Prostate gland (tissue), 2 donors: Measurements from ENCODE around the gene LRRC40. TPM values are rescaled to one million over a fixed set of nuclear protein-coding genes. Genes with fewer than 3 reads are reported as not detected.
A peak's percentile ranks its signal among the peaks of the same experiment; 100 is the strongest.

ENCODE experiments used
- DNase-seq: peaks from one replicate; pipeline ENCODE4 v3.0.0-alpha.2; 2019; ENCODE audit warnings: low spot score
- H3K27ac ChIP-seq, 2 donors: fragments of 200-600 bp; sonication (generic); 2 replicates each; pipeline ENCODE4 v1.5.1; 2017 to 2019
- H3K27me3 ChIP-seq: fragments of 200-600 bp; sonication (generic); replicated peaks from 2 replicates; pipeline ENCODE4 v1.5.1; 2019; ENCODE audit not compliant: insufficient read depth
- H3K36me3 ChIP-seq, 2 donors: fragments of 200-600 bp; sonication (generic); 1 replicate in 1 of 2; 2 replicates in 1 of 2; pipeline versions ENCODE4 v1.5.1 to v1.8.1; 2017 to 2019
- H3K4me1 ChIP-seq: fragments of 200-600 bp; sonication (generic); replicated peaks from 2 replicates; pipeline ENCODE4 v1.5.1; 2019
- H3K4me3 ChIP-seq, 2 donors: fragments of 200-600 bp; sonication (generic); 2 replicates each; pipeline ENCODE4 v1.5.1; 2017 to 2019
- H3K9me3 ChIP-seq: fragments of 200-600 bp; sonication (generic); 2 replicates; pipeline ENCODE4 v1.5.1; 2017
- CTCF ChIP-seq, 4 experiments: fragments of 200-600 bp in 2 of 4; fragments of 450-650 bp in 2 of 4; sonication (generic) in 2 of 4; IDR thresholded peaks; 1 replicate in 3 of 4; 2 replicates in 1 of 4; pipeline ENCODE4 v1.5.1; 2016 to 2019; ENCODE audit warnings: antibody characterized with exemption in 4 of 4, mild to moderate bottlenecking in 2 of 4, moderate library complexity in 2 of 4
- POLR2A ChIP-seq: fragments of 450-650 bp; IDR thresholded peaks from one replicate; pipeline ENCODE4 v1.6.1; 2016; ENCODE audit warnings: antibody characterized with exemption, mild to moderate bottlenecking
- POLR2AphosphoS5 ChIP-seq: sonication (generic); formaldehyde crosslinking; IDR thresholded peaks from one replicate; pipeline ENCODE4 v1.6.1; 2017; ENCODE audit warnings: antibody characterized with exemption
- WGBS: methylation state at CpG from one replicate; pipeline ENCODE4 v1.1.5; 2018; 5-methylcytosine and 5-hydroxymethylcytosine counted together
- intact Hi-C: fragments of 100-400 bp; cut with DNase I; formaldehyde crosslinking; loops from one replicate; pipeline ENCODE4 v1.14.2; 2022
- total RNA-seq, 2 donors: library from RNA; depleted of rRNA; stranded (reverse); fragments of >200 nt; gene quantifications; one replicate each; pipeline ENCODE4 v1.1.0, GENCODE V29; 2016

LRRC40 gene
- total RNA-seq, 2 donors from 2014 or later: 10.7 to 18.6 TPM

DNA sequence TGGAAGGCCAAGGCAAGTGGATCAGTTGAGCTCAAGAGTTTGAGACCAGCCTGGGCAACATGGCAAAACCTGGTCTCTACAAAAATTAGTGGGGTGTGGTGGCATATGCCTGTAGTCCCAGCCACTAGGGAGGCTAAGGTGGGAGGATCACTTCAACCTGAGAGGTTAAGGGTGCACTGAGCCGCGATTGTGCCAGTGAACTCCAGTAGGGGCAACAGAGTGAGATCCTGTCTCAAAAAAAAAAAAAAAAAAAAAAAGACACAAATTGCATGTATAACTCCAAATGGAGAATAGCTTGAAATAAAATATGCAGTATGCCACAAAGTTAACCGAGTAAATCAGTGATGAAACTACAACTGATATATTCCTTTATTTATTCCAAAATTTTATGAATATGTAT is 51.6 kb downstream of the LRRC40 start:
- intact Hi-C loops: no loop called here
- H3K36me3 ChIP-seq: no peaks in the 10 kb centered on the region
- TF ChIP-seq POLR2A (no peak), POLR2AphosphoS5 (no peak), CTCF (IDR thresholded peaks at IDR 0.05) (no peak)

GRCh38 chr1:70150444-70150843 is 54.9 kb downstream of the LRRC40 start:
- no peaks in the 10 kb centered on the region for H3K9me3 ChIP-seq
- H3K4me1 ChIP-seq: no peaks in the 10 kb centered on the region
- H3K27me3 ChIP-seq: no peaks in the 10 kb centered on the region
- no peak overlapping the region for H3K27ac ChIP-seq
- no peak overlapping the region for H3K4me3 ChIP-seq
- no peaks in the 10 kb centered on the region for H3K36me3 ChIP-seq
- TF ChIP-seq POLR2AphosphoS5: no peak
- no peak for TF ChIP-seq POLR2A
- no peak for TF ChIP-seq CTCF (IDR thresholded peaks at IDR 0.05)
- no peak for DNase-seq
- intact Hi-C loops: no loop called here
- WGBS: 70% methylated on average over 1 of the region's 1 CpG

More for the DNA sequence above, 51.6 kb downstream of the LRRC40 start:
- Histone ChIP-seq H3K27ac (no peak overlapping the region), H3K4me1 (no peaks in the 10 kb centered on the region), H3K9me3 (no peaks in the 10 kb centered on the region), H3K27me3 (no peaks in the 10 kb centered on the region), H3K4me3 (no peak overlapping the region)
- WGBS: 98% methylated on average over 3 of the region's 3 CpGs
- no peak for DNase-seq

DNA sequence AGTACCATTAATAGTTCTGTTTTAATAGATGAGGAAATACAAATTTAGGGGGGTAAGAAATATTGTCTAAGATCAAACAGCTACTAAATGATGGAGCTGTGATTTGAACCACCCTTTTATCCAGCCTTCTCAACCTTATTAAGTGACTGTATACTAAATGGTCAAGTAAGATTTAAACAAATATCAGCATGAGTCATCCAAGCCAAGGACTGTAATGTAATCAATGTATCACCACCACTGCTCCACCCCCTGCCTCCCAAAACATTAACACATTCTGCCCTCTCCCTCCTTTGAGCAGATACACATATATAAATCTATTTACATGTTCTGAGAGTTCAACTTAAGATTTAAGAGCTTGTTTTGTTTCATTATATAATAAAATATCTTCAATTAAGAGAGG is 58.9 kb downstream of the LRRC40 start:
- intact Hi-C loops: no loop called here
- no peak for TF ChIP-seq CTCF (IDR thresholded peaks at IDR 0.05)
- no peak for TF ChIP-seq POLR2A
- TF ChIP-seq POLR2AphosphoS5: no peak
- Histone ChIP-seq H3K27me3 (no peaks in the 10 kb centered on the region), H3K36me3 (no peaks in the 10 kb centered on the region), H3K9me3 (no peaks in the 10 kb centered on the region), H3K27ac (no peak overlapping the region), H3K4me3 (no peak overlapping the region), H3K4me1 (no peaks in the 10 kb centered on the region)
- DNase-seq: no peak

DNA sequence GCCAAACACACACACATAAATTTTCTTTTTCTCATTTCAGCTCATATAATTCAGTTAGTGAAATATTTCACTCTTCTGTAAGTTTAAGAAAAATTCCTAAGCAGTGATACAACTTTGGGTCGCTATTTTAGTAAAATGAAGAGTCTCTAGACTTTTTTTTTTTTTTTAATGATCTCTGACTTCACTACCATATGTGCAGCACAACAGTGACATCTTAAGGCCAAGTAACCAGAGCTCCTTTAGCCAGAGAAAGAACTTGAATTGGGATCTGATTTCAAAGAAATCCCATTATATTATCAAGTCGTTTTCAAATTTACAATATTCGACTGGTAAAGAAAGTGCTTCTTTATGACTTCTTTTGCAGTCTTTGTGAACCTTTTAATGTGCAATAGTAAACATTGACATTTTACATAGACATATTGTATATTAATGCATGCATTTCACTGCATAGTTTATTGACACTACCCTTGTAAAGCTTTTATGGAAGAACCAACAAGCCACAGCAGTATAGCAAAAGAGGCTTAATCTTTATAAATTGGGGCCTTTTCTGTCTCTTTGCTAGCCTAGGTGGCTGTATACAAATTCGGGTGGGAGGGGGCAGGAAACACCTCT is 62.2 kb downstream of the LRRC40 start:
- WGBS: 23% methylated on average over 4 of the region's 4 CpGs
- no peak for DNase-seq
- intact Hi-C loops: loop anchor here (5.0 kb wide), 1 partner anchor 111 kb away; no protein-coding TSS in a partner anchor
- Histone ChIP-seq H3K9me3 (no peaks in the 10 kb centered on the region), H3K4me3 (no peak overlapping the region), H3K27me3 (no peaks in the 10 kb centered on the region), H3K4me1 (no peaks in the 10 kb centered on the region), H3K36me3 (no peaks in the 10 kb centered on the region), H3K27ac (no peak overlapping the region)
- TF ChIP-seq POLR2A (no peak), CTCF (IDR thresholded peaks at IDR 0.05) (no peak), POLR2AphosphoS5 (no peak)

DNA sequence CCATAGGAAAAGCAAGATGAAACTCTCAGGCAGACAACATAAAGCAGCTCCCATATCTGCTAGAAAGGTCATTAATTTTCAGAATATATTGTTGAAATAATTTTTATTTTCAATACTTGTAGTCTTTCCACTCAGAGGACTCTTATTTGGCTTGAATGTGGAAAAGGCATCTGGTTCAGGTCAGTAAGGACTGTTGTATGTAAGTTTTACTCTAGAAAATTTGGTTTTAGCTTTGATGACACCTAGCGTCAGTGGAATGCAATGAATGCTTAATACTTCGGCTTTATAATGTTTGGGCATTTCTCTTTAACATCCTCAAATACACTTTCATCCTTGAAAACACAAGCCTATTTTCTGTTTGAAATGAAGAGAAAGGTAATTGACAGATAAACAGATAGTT is 63.3 kb downstream of the LRRC40 start:
- no peaks in the 10 kb centered on the region for H3K27me3 ChIP-seq
- no peak overlapping the region for H3K4me3 ChIP-seq
- H3K36me3 ChIP-seq: no peaks in the 10 kb centered on the region
- no peak overlapping the region for H3K27ac ChIP-seq
- H3K9me3 ChIP-seq: no peaks in the 10 kb centered on the region
- peak in 1 of 4 experiments; percentile 11 for TF ChIP-seq CTCF (IDR thresholded peaks at IDR 0.05)
- TF ChIP-seq POLR2A: no peak
- WGBS: 32% methylated on average over 2 of the region's 2 CpGs
- intact Hi-C loops: loop anchor here (5.0 kb wide), 1 partner anchor 110 kb away; no protein-coding TSS in a partner anchor
- no peak for DNase-seq
- H3K4me1 ChIP-seq: no peaks in the 10 kb centered on the region
